Nephron (organoid): ENCODE measurements around the gene DHX40.
"Not testable (repeated sequence)": the region's sequence is repeated elsewhere in the genome, so short reads cannot be mapped to it uniquely, and the experiment has no call there.

Experiments used
- H3K27ac Mint-ChIP-seq, 3 experiments: 2 replicates each; pipeline ENCODE4 v1.8.0; 2020; ENCODE audit warnings: mixed read lengths in 3 of 3, mild to moderate bottlenecking in 2 of 3, moderate library complexity in 1 of 3
- H3K27me3 Mint-ChIP-seq: 2 replicates; pipeline ENCODE4 v1.8.0; 2021; ENCODE audit warnings: low read depth, mild to moderate bottlenecking, moderate library complexity, mixed read lengths
- H3K36me3 Mint-ChIP-seq: 2 replicates; pipeline ENCODE4 v1.8.0; 2020; ENCODE audit warnings: low read depth, mixed read lengths
- H3K4me1 Mint-ChIP-seq: 2 replicates; pipeline ENCODE4 v1.8.0; 2020; ENCODE audit warnings: mixed read lengths
- H3K4me3 Mint-ChIP-seq, 3 experiments: 2 replicates each; pipeline ENCODE4 v1.8.0; 2020; ENCODE audit warnings: mild to moderate bottlenecking in 3 of 3, mixed read lengths in 3 of 3, moderate library complexity in 2 of 3
- H3K9me3 Mint-ChIP-seq: 2 replicates; pipeline ENCODE4 v1.8.0; 2020; ENCODE audit warnings: mixed read lengths
- TF ChIP-seq, protein P1 (sequence below), 3 experiments: fragments of 200-600 bp; sonication (generic); IDR thresholded peaks; one replicate each; pipeline ENCODE4 v1.5.0; 2021; ENCODE audit warnings: antibody characterized with exemption in 3 of 3; ENCODE audit not compliant: unreplicated experiment in 3 of 3

The DHX40 gene

DNA sequence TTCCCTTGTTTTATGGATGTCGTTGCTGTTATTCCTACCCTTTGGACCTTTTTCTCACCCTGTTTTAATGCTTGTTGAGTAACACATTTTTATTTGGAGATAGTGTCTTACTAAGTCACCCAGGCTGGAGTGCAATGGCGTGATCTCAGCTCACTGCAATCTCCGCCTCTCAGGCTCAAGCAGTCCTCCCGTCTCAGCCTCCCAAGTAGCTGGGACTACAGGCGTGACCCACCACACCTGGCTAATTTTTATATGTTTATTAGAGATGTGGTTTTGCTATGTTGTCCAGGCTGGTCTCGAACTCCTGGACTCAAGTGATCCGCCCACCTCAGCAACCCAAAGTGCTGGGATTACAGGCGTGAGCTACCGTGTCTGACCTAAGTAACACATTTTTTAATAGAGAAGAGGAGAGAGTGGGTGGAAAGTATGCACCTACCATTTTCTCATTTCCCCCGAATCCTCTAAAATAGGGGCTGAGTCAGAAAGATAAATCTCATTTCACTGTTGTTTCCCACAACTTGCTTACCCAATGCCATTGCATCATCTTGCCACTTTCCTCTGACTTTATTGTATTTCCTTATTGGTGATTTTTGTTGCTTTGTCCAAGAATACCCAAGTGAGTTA, 7.0 kb downstream of the DHX40 start:
- Mint-ChIP-seq H3K4me3 (no peak overlapping the region), H3K4me1 (no peaks in the 10 kb centered on the region), H3K27ac (no peak overlapping the region), H3K36me3 (peaks cover 20% of the 10 kb centered on the region), H3K9me3 (no peaks in the 10 kb centered on the region), H3K27me3 (no peaks in the 10 kb centered on the region)
- TF ChIP-seq, protein P1, sequence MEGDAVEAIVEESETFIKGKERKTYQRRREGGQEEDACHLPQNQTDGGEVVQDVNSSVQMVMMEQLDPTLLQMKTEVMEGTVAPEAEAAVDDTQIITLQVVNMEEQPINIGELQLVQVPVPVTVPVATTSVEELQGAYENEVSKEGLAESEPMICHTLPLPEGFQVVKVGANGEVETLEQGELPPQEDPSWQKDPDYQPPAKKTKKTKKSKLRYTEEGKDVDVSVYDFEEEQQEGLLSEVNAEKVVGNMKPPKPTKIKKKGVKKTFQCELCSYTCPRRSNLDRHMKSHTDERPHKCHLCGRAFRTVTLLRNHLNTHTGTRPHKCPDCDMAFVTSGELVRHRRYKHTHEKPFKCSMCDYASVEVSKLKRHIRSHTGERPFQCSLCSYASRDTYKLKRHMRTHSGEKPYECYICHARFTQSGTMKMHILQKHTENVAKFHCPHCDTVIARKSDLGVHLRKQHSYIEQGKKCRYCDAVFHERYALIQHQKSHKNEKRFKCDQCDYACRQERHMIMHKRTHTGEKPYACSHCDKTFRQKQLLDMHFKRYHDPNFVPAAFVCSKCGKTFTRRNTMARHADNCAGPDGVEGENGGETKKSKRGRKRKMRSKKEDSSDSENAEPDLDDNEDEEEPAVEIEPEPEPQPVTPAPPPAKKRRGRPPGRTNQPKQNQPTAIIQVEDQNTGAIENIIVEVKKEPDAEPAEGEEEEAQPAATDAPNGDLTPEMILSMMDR (IDR thresholded peaks at IDR 0.05; ENCODE audit: unreplicated experiment in 3 of 3), result no peak

DNA sequence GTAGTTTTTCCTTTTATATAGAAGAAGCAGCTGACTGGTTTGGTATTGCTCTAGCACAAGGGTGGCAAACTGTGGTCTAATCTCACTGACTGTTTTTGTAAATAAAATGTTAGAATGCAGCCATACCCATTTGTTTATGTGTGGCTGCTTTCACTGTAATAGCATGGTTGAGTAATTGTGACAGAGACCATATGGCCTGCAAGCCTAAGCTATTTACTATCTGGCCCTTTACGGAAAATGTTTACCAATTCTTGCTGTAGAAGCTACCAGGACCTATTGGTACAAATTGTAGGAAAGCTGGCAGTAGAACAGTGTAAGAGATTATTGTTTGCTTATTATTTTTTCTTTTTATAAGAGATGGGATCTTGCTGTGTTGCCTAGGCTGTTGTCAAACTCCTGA, 18.8 kb downstream of the DHX40 start:
- not testable (repeated sequence) for H3K27ac Mint-ChIP-seq, H3K4me3 Mint-ChIP-seq, H3K36me3 Mint-ChIP-seq, H3K4me1 Mint-ChIP-seq, H3K9me3 Mint-ChIP-seq, H3K27me3 Mint-ChIP-seq

DNA sequence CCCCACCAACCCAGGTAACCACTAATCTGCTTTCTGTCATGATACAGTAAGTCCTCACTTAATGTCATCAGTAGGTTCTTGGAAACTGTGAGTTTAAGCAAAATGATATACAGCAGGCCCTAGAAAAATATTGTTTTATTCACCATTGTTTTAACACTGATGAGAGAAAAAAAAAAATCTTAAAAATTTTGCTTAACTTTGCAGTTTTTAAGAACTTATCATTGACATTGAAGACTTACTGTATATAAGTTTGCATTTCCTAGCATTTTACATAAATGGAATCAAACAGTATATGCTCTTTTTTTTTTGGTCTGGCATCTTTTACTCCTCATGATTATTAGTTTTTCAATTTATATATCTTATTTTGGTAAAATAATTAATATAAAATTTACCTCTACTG, 34.8 kb downstream of the DHX40 start:
- TF ChIP-seq, protein P1 (IDR thresholded peaks at IDR 0.05; ENCODE audit: unreplicated experiment in 3 of 3), result no peak
- Mint-ChIP-seq H3K9me3 (no peaks in the 10 kb centered on the region), H3K4me1 (no peaks in the 10 kb centered on the region), H3K36me3 (peaks cover 47% of the 10 kb centered on the region), H3K4me3 (no peak overlapping the region), H3K27ac (no peak overlapping the region), H3K27me3 (no peaks in the 10 kb centered on the region)

DNA sequence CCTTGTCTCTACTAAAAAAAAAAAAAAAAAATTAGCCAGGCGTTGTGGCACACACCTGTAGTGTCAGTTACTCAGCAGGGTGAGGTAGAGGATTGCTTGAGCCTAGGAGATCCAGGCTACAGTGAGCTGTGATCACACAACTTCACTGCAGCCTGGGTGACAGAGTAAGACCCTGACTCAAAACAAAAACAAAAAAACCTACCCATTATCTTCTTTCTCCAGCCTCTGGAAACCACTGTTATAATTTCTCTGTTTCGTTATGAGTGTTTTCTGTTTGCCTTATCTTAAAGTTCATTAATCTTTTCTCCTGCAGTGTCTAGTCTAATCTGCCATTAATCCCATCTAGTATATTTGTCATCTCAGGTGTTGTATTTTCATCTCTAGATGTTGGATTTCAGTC, 35.7 kb downstream of the DHX40 start:
- Mint-ChIP-seq H3K36me3 (peaks cover 54% of the 10 kb centered on the region), H3K9me3 (no peaks in the 10 kb centered on the region), H3K4me3 (no peak overlapping the region), H3K4me1 (no peaks in the 10 kb centered on the region), H3K27ac (no peak overlapping the region), H3K27me3 (no peaks in the 10 kb centered on the region)
- TF ChIP-seq, protein P1 (IDR thresholded peaks at IDR 0.05; ENCODE audit: unreplicated experiment in 3 of 3), result no peak

DNA sequence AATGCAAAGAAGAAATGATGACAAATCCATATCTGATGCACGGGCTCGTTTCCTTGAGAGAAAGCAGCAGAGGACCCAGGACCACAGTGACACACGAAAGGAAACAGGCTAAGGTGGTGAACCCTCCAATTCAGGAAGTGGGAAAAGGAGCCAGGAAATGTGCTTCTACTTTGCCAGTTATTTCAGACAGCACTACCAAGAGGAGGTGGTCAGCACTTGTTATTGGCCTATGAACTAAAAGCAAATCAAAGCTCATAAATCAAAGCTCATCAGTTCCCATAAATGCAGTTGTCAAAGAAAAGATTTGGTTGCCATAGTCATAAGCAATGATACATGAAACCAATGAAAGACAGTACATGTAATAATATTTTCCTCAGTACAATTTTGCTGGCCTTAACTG, 41.7 kb downstream of the DHX40 start:
- Mint-ChIP-seq H3K27me3 (no peaks in the 10 kb centered on the region), H3K4me3 (no peak overlapping the region), H3K9me3 (no peaks in the 10 kb centered on the region), H3K36me3 (peaks cover 68% of the 10 kb centered on the region), H3K4me1 (no peaks in the 10 kb centered on the region), H3K27ac (no peak overlapping the region)
- TF ChIP-seq, protein P1 (IDR thresholded peaks at IDR 0.05; ENCODE audit: unreplicated experiment in 3 of 3), result no peak

DNA sequence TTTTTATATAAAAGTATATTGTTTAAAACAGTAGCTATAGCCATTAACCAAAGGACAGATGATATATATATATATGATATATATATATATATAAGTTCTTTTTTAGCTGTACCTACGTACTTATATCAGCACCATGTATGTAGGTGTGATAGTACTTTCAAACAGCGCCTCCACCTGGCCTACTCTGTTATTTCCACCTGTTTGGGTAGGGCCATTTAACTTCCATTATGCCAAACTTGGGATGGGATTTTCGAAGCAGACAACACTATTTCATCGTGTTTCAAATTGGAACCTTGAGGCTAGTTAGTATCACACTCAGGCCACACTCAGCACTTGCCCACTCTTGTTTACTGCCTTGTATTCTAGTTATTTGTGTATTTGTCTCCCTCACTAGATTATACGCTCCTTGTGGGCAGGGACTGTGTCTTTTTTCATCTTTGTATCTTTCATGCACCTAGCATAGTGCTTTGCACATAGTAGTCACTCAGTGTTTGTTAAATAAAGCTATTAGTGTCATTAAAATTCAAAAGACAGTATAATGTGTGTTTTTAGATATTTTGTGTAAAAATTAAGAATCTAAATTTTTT, 42.5 kb downstream of the DHX40 start:
- H3K4me3 Mint-ChIP-seq, result no peak overlapping the region
- no peak overlapping the region for H3K27ac Mint-ChIP-seq
- H3K27me3 Mint-ChIP-seq, result no peaks in the 10 kb centered on the region
- H3K4me1 Mint-ChIP-seq, result no peaks in the 10 kb centered on the region
- peaks cover 59% of the 10 kb centered on the region for H3K36me3 Mint-ChIP-seq
- H3K9me3 Mint-ChIP-seq, result no peaks in the 10 kb centered on the region
- TF ChIP-seq, protein P1 (IDR thresholded peaks at IDR 0.05; ENCODE audit: unreplicated experiment in 3 of 3), result peak in 1 of 3 experiments; percentile 16
